Renal cortical epithelial cell (primary cell): ENCODE results near the gene CNTNAP1. TPM values are rescaled to one million over a fixed set of nuclear protein-coding genes. Genes with fewer than 3 reads are reported as not detected.
"Not testable (repeated sequence)": the region's sequence is repeated elsewhere in the genome, so short reads cannot be mapped to it uniquely, and the experiment has no call there.

Experiments
- DNase-seq: peaks from one replicate; pipeline ENCODE4 v3.0.0-alpha.2; 2011; ENCODE audit warnings: low read depth
- total RNA-seq: library from RNA; depleted of rRNA; stranded (reverse); fragments of >200 nt; gene quantifications from 2 replicates; pipeline ENCODE4 v1.2.3, GENCODE V29; 2014

CNTNAP1 gene
- total RNA-seq, 1 donor from 2014 or later: 15.2 TPM

- no peak for DNase-seq
Measured at GRCh38 chr17:42740699-42741098, 58.4 kb downstream of the CNTNAP1 start.

GRCh38 chr17:42742916-42743315 lies 60.6 kb downstream of the CNTNAP1 start:
- DNase-seq: not testable (repeated sequence)

DNA sequence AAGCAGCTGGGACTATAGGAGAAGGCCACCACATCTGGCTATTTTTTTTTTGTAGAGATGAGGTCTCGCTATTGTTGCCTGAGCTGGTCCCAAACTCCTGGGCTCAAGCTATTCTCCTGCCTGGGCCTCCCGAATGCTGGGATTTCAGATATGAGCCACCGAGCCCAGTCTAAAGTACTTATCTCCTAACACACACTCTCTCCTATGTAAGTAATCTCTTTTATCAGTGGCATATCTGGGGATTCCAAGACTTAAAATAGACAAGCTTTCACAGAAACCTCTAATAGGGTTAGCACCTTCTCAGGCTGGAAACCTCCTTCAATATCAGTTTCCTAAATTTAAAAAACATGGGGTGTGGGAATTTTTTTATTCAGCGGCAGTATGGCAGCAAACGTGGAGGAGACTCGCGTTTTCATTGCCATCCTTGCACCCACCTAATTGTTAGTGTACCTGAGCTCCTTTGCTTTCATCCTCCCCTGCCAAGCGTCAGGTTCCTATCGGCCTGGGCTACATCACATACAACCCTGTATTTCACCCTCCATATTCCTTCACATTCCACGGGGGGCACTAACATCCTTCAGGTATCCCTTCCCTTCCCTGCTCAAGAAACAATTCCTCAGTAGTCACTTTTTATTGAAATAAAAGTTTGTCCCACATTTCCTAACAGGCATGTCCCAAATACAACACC lies 61.4 kb downstream of the CNTNAP1 start:
- DNase-seq: no peak

GRCh38 chr17:42744283-42744805 lies 62.0 kb downstream of the CNTNAP1 start:
- peak; percentile 52 for DNase-seq

GRCh38 chr17:42744806-42745617 lies 62.7 kb downstream of the CNTNAP1 start, which contains the start of gene EZH1:
Gene EZH1 (minus strand): TSS chr17:42745040. CDS start chr17:42728941, 16,099 bp downstream.
- DNase-seq: peak; percentile 66

GRCh38 chr17:42748202-42748907 lies 66.0 kb downstream of the CNTNAP1 start:
- no peak for DNase-seq

DNA sequence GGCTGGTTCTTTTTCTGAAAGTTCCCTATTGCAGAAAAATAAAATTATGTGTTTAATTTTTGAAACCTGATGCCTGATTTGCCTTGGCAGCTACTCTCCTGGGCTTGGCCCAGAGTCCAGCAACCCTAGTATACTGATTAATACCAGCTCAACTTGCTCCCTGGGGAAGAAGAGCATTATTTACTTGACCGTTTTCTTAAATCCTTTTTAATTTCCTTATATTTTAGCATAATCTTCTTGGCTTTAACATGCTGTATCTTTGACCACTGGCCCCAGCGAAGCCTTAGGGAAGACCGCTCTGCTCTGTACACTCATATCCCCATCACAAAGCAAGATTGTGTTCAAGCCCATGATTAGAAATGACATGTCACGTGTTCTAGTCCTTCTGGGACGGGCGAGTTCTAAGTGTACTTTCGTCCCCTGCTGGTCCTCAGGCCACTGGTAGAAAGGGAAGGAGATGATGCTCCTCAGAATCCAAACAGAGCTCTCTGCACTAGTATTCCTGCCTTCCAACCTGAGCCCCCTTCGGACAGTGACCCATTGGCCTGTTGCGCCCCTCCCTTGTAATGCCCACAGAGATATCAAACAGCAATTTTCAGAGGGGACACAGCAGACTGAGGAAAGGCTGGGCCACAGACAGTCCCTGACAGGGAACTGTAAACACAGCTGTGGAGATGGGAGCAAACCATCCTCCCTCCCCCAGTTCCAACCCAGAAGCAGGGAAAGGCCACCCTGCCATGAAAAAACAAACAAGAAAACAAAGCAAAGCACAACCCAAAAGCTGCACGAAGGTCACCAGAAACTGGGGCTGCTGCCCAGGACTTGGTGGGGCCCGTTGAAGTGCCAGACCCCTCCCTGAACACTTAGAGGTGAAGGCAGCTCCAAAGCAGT lies 66.8 kb downstream of the CNTNAP1 start:
- DNase-seq: no peak

Other genes starting within 250 kb of the CNTNAP1 start
- 43.6 and 137 TPM in 2 replicates for gene ATP6V0A1, start 223.7 kb upstream of the CNTNAP1 start, total RNA-seq
- gene NAGLU, start 146.3 kb upstream of the CNTNAP1 start, total RNA-seq: 24.8 and 42.2 TPM in 2 replicates
- 0.30 and 0.69 TPM in 2 replicates for gene HSD17B1, start 129.6 kb upstream of the CNTNAP1 start, total RNA-seq
- 8.2 and 32.2 TPM in 2 replicates for gene COASY, start 120.4 kb upstream of the CNTNAP1 start, total RNA-seq
- 21.9 and 23.8 TPM in 2 replicates for gene MLX, start 115.4 kb upstream of the CNTNAP1 start, total RNA-seq
- 2.9 and 5.0 TPM in 2 replicates for gene PSMC3IP, start 104.8 kb upstream of the CNTNAP1 start, total RNA-seq
- gene RETREG3, start 73.2 kb upstream of the CNTNAP1 start, total RNA-seq: 64.3 and 99.0 TPM in 2 replicates
- 21.9 and 37.5 TPM in 2 replicates for gene TUBG1, start 72.8 kb upstream of the CNTNAP1 start, total RNA-seq
- 4.5 and 9.1 TPM in 2 replicates for gene TUBG2, start 23.2 kb upstream of the CNTNAP1 start, total RNA-seq
- gene PLEKHH3, start 5.5 kb upstream of the CNTNAP1 start, total RNA-seq: 9.6 and 14.2 TPM in 2 replicates
- gene CCR10, start 688 bp upstream of the CNTNAP1 start, total RNA-seq: 1.6 and 6.3 TPM in 2 replicates
- gene EZH1, start 62.5 kb downstream of the CNTNAP1 start, total RNA-seq: 8.2 and 21.2 TPM in 2 replicates
- gene RAMP2, start 78.7 kb downstream of the CNTNAP1 start, total RNA-seq: not detected in 2 replicates
- gene VPS25, start 90.9 kb downstream of the CNTNAP1 start, total RNA-seq: 70.5 and 148 TPM in 2 replicates
- gene WNK4, start 98.1 kb downstream of the CNTNAP1 start, total RNA-seq: 1.9 and 9.7 TPM in 2 replicates
- gene COA3, start 116.2 kb downstream of the CNTNAP1 start, total RNA-seq: 81.1 and 89.7 TPM in 2 replicates
- gene CNTD1, start 116.3 kb downstream of the CNTNAP1 start, total RNA-seq: 0.05 TPM in 1 of 2 replicates, not detected in the other
- gene BECN1, start 141.8 kb downstream of the CNTNAP1 start, total RNA-seq: 104 and 145 TPM in 2 replicates
- gene PSME3, start 150.9 kb downstream of the CNTNAP1 start, total RNA-seq: 138 and 153 TPM in 2 replicates
- gene AOC2, start 162.0 kb downstream of the CNTNAP1 start, total RNA-seq: 0.52 and 0.70 TPM in 2 replicates
- under 0.01 and 0.17 TPM in 2 replicates for gene AOC3, start 168.7 kb downstream of the CNTNAP1 start, total RNA-seq
- not detected in 2 replicates for gene G6PC1, start 218.3 kb downstream of the CNTNAP1 start, total RNA-seq